Heart right ventricle (tissue), 16 donors: ENCODE results near the gene LRRC56. TPM values are rescaled to one million over a fixed set of nuclear protein-coding genes. Genes with fewer than 3 reads are reported as not detected.

Experiments used
- ATAC-seq, 8 donors: fragments of 200-7000 bp; cut with Tn5 transposase; one replicate each; pipeline ENCODE4 v1.9.1; 2020; ENCODE audit warnings: mild to moderate bottlenecking in 8 of 8, moderate library complexity in 8 of 8, moderate number of reproducible peaks in 1 of 8
- DNase-seq, 2 donors: peaks; one replicate each; pipeline ENCODE4 v3.0.0-alpha.2; 2020
- H3K27ac ChIP-seq, 10 donors: fragments of 200-600 bp; sonication (generic) in 2 of 10; one replicate each; pipeline versions ENCODE4 v1.5.0 to v1.8.0; 2020 to 2022; ENCODE audit warnings: mild to moderate bottlenecking in 3 of 10
- H3K27me3 ChIP-seq, 7 donors: fragments of 200-600 bp; one replicate each; pipeline ENCODE4 v1.8.0; 2021 to 2022; ENCODE audit warnings: mild to moderate bottlenecking in 2 of 7
- H3K36me3 ChIP-seq, 9 donors: fragments of 200-600 bp; sonication (generic) in 1 of 9; one replicate each; pipeline versions ENCODE4 v1.5.0 to v1.8.0; 2020 to 2022; ENCODE audit warnings: mild to moderate bottlenecking in 2 of 9
- H3K4me1 ChIP-seq, 9 donors: fragments of 200-600 bp; sonication (generic) in 1 of 9; one replicate each; pipeline versions ENCODE4 v1.5.0 to v1.8.0; 2020 to 2022; ENCODE audit warnings: mild to moderate bottlenecking in 4 of 9
- H3K4me3 ChIP-seq, 10 donors: fragments of 200-600 bp; sonication (generic) in 2 of 10; one replicate each; pipeline versions ENCODE4 v1.5.0 to v1.8.0; 2020 to 2022; ENCODE audit warnings: mild to moderate bottlenecking in 7 of 10, moderate library complexity in 2 of 10
- H3K9me3 ChIP-seq, 11 donors: fragments of 200-600 bp in 10 of 11; sonication (generic) in 2 of 11; one replicate each; pipeline versions ENCODE4 v1.5.0 to v1.8.0; 2013 to 2022; ENCODE audit warnings: mild to moderate bottlenecking in 2 of 11, control low read depth in 1 of 11, moderate library complexity in 1 of 11
- CTCF ChIP-seq, 9 donors: fragments of 200-600 bp; sonication (generic) in 2 of 9; IDR thresholded peaks; one replicate each; pipeline versions ENCODE4 v1.5.0 to v1.8.0; 2021 to 2022; ENCODE audit warnings: antibody characterized with exemption in 9 of 9, mild to moderate bottlenecking in 5 of 9, moderate library complexity in 1 of 9
- WGBS, 2 donors: extraction: QIAGEN DNeasy Blood & Tissue Kit; methylation state at CpG; one replicate each; pipeline ENCODE4 v1.1.7; 2013; ENCODE audit warnings: inconsistent platforms in 1 of 2; 5-methylcytosine and 5-hydroxymethylcytosine counted together
- intact Hi-C, 10 donors: fragments of 100-400 bp; cut with DNase I; formaldehyde crosslinking; loops; one replicate each; pipeline versions ENCODE4 v1.11.1 to v1.14.2; 2022
- polyA plus RNA-seq, 2 donors: library from polyadenylated mRNA; stranded (reverse); fragments of 200-250 nt; gene quantifications; one replicate each; pipeline ENCODE4 v1.2.3, GENCODE V29; 2013
- total RNA-seq, 10 donors: library from RNA; stranded (reverse); fragmentation: NEBNext Ultra II Directional in 3 of 10; extraction: Animal tissue kit (Norgen Biotek cat#: 25700) in 3 of 10; gene quantifications; one replicate each; pipeline versions ENCODE4 v1.2.1 to v1.2.4, GENCODE V29; 2021 to 2023
- donor health status: Arrhythmogenic right ventricular cardiomyopathy.
- donor health status: ischemic (EF 13 %, LVEDD 7.1; RV severe dilation, severe dysfunction).
- donor health status: healthy with polysubstance abuse.
- donor health status: DM: no; HTN: yes; CAD: no.
- donor health status: DM: no; HTN: no; CAD: no.
- donor health status: ischemic (EF 25% LVEDD 6.9; RV normal size, moderate dysfunction).
- donor health status: ischemic (EF 25% LVEDD 5.7; RV mildly dilated, moderate dysfunction).
- donor health status: healthy.
- donor health status: DM: yes; HTN: yes; CAD: no.
- donor health status: Ischemic cardiomyopathy.
- donor health status: ischemic (EF 35%, LVEDD 5.7; RV mildly dilated, moderate dysfunction).
- donor health status: nonischemic (EF 11% LVEDD 7.7; RV severe dilation, severe dysfunction).
- donor health status: DM: yes; HTN: yes; CAD: no.
- donor health status: PGD.
- donor health status: ischemic (EF 29% LVEDD 5.4; RV normal size, mild dysfunction).
- donor health status: nonischemic (EF 23%, LVEDD 6.1; RV moderate dilation, normal function).

LRRC56 gene
- total and polyA plus RNA-seq, 12 donors = 0.13 to 0.49 (median 0.21) TPM; not detected in 2

DNA sequence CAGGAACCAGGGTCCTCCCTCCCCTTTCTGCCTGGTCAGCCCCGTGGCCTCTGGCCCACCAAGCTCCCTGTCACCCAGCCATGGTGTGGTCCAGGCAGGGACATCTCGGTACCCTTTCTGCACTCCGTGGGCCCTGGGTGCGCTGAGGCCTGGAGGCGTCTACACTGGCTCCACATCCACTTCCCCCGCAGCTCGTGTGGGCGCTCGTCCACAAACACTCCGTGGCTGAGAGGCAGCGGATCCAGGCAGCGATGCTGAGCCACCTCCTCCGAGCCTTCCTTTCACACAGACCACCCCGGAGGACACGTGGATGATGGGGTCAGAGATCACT, 46.4 kb upstream of the LRRC56 start:
- TF ChIP-seq CTCF (IDR thresholded peaks at IDR 0.05) = no peak
- H3K27me3 ChIP-seq = no peaks in the 10 kb centered on the region
- H3K9me3 ChIP-seq = no peaks in the 10 kb centered on the region
- intact Hi-C loops = no loop called here
- 91 to 92% methylated on average over 15 of the region's 15 CpGs for WGBS, 2 donors
- peaks cover 0 to 9% (median 0%) of the 10 kb centered on the region in 9 donors for H3K4me1 ChIP-seq
- peaks cover 0 to 78% (median 21%) of the 10 kb centered on the region in 9 donors for H3K36me3 ChIP-seq
- H3K27ac ChIP-seq = no peak overlapping the region
- ATAC-seq (no peak), DNase-seq (no peak)
- no peak overlapping the region for H3K4me3 ChIP-seq

DNA sequence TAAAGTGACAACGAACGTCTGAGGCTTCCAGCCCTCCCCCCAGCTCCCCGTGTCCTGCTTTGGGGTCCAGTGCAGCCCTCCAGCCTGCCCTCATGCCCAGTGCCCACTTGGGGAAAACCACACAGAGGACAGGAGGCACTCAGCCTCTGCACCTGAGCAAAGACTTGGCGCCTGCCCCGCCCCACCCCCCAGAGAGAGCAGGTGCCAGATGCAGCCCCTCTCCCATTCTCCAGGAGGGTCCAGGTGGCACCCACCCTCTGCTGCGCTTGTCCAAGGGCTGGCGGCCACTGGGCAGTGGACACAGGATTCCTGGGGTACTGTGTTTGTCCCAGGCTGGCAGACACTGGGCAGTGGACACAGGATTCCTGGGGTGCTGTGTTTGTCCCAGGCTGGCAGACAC, 46.0 kb upstream of the LRRC56 start:
- intact Hi-C loops = no loop called here
- Histone ChIP-seq H3K4me1 (peaks cover 0 to 14% (median 0%) of the 10 kb centered on the region in 9 donors), H3K27ac (no peak overlapping the region), H3K36me3 (peaks cover 0 to 82% (median 24%) of the 10 kb centered on the region in 9 donors), H3K27me3 (no peaks in the 10 kb centered on the region), H3K9me3 (no peaks in the 10 kb centered on the region), H3K4me3 (no peak overlapping the region)
- 88 to 91% methylated on average over 7 of the region's 7 CpGs for WGBS, 2 donors
- ATAC-seq (no peak), DNase-seq (no peak)
- TF ChIP-seq CTCF (IDR thresholded peaks at IDR 0.05) = no peak

- 84 to 85% methylated on average over 32 of the region's 32 CpGs for WGBS, 2 donors
- intact Hi-C loops = no loop called here
- no peaks in the 10 kb centered on the region for H3K9me3 ChIP-seq
- no peak overlapping the region for H3K4me3 ChIP-seq
- DNase-seq (no peak), ATAC-seq (no peak)
- H3K27ac ChIP-seq = no peak overlapping the region
- peaks cover 0 to 15% (median 0%) of the 10 kb centered on the region in 9 donors for H3K4me1 ChIP-seq
- no peak for TF ChIP-seq CTCF (IDR thresholded peaks at IDR 0.05)
- peaks cover 0 to 89% (median 35%) of the 10 kb centered on the region in 9 donors for H3K36me3 ChIP-seq
- H3K27me3 ChIP-seq = no peaks in the 10 kb centered on the region
Measured at GRCh38 chr11:492427-493226, 44.7 kb upstream of the LRRC56 start.

DNA sequence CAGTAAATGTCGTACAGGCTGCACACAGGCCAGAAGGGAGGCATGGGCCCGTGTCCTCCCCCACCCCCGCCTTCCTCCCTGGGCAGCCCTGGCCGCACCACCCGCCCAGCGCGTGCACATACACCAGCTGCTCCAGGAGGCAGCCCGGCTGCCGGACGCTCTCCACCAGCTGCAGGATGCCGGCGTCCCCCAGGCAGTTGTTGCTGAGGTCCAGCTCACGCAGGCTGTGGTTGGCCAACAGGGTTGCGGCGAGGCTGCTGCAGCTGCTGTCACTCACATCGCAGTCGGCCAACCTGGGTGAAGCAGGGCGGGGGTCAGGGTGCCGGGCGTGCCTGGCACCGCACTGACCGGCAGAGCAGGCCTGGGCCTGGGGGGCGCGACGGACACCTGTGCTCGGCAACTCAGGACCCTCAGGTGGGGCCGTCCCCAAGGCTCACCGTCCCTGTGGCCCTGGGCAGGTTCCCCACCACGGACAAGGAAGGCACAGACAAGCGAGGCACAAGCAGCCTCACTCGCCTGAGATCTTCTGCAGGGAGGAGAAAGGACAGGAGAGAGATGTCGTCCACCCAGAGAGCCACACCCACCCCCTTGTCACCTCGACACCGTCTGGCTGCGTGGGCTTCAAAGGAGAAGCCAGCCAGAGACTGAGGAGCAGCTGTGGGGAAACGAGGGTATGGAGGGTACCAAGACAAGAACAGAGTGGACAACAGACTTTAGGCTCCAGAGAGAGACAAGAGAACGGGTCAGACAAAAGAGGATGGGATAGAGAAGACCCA, 42.4 kb upstream of the LRRC56 start:
- intact Hi-C loops = loop anchor here in 1 of 10 donors (5.0 kb wide), 1 partner anchor 43 kb away; the partner anchor contains the start of gene PTDSS2
- WGBS, 2 donors = 84 to 85% methylated on average over 37 of the region's 37 CpGs
- H3K9me3 ChIP-seq = no peaks in the 10 kb centered on the region
- peak overlapping the region in 1 of 10 donors; percentile 48 for H3K27ac ChIP-seq
- H3K4me3 ChIP-seq = no peak overlapping the region
- TF ChIP-seq CTCF (IDR thresholded peaks at IDR 0.05) = no peak
- peaks cover 0 to 94% (median 54%) of the 10 kb centered on the region in 9 donors for H3K36me3 ChIP-seq
- no peaks in the 10 kb centered on the region for H3K27me3 ChIP-seq
- peaks cover 2 to 38% (median 14%) of the 10 kb centered on the region in 9 donors for H3K4me1 ChIP-seq
- no peak for ATAC-seq
- DNase-seq = no peak
